ENCODE data around the gene SERPINI1. TPM values are rescaled to one million over a fixed set of nuclear protein-coding genes. Genes with fewer than 3 reads are reported as not detected.

The SERPINI1 gene
- total RNA-seq, 1 experiment from 2014 or later = 6.0 TPM

DNA sequence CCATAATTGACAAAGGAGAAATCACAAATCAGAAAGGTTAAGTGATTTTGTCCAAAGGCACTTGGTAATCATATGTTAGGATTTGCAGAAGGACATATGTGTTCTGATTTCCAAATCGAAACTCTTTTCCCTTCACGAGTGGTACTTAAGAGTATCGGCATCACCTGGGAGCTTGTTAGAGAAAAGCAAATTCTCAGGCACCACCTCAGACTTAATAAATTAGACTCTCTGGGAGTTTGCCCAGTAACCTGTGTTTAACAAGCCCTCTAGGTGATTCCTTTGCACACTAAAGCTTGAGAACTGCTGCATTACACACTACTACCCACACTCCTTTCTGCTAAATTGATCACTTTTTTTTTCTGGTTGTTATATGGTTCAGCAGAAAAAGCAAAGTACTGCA lies 116.2 kb downstream of the SERPINI1 start:
- H3K9me3 ChIP-seq (ENCODE audit: control insufficient read depth, low read depth, low read length) = no peaks in the 10 kb centered on the region
- no peak overlapping the region for H2BK20ac ChIP-seq (ENCODE audit: low read depth, low read length, poor library complexity, severe bottlenecking)
- Mint-ChIP-seq H3K9me3 (peaks cover 0 to 2% of the 10 kb centered on the region in 2 experiments; a peak in 1 of 5 replicates), H3K27me3 (ENCODE audit: low read depth) (no peaks in the 10 kb centered on the region), H3K27ac (no peak overlapping the region), H3K36me3 (ENCODE audit: insufficient read depth in 1 of 3, low read depth in 3 of 3) (no peaks in the 10 kb centered on the region), H3K4me1 (peaks cover 11% of the 10 kb centered on the region in 2 experiments), H3K4me3 (no peak overlapping the region)
- WGBS (ENCODE audit: extremely low coverage, insufficient read length, low lambda C conversion rate) = no CpG with 5 or more reads among the region's 3 CpGs
- no peak overlapping the region for H4K5ac ChIP-seq (ENCODE audit: insufficient read length, low read depth, low read length)
- H3K23ac ChIP-seq (ENCODE audit: insufficient read length, low read depth, low read length) = no peak overlapping the region
- H2BK15ac ChIP-seq (ENCODE audit: low read depth, low read length) = no peak overlapping the region
- no peak overlapping the region for H4K91ac ChIP-seq (ENCODE audit: insufficient read length, low read depth, low read length)
- no peaks in the 10 kb centered on the region for H4K20me1 ChIP-seq (ENCODE audit: control insufficient read depth, insufficient read depth, insufficient read length)
- TF ChIP-seq CTCF (conservative IDR thresholded peaks at IDR 0.05) = no peak
- no peak overlapping the region for H2BK120ac ChIP-seq (ENCODE audit: low read depth, low read length, poor library complexity, severe bottlenecking)
- H3K79me1 ChIP-seq (ENCODE audit: insufficient read depth, low read depth, low read length, poor library complexity, severe bottlenecking) = no peaks in the 10 kb centered on the region
- no peak overlapping the region for H3K27ac ChIP-seq (ENCODE audit: insufficient read length, low read depth, low read length)
- H3K56ac ChIP-seq (ENCODE audit: insufficient read length, low read depth, low read length) = no peak overlapping the region
- H3K18ac ChIP-seq (ENCODE audit: insufficient read length, low read depth, low read length) = no peak overlapping the region
- H2BK5ac ChIP-seq (ENCODE audit: insufficient read length, low read length) = no peak overlapping the region
- no peak overlapping the region for H2AFZ ChIP-seq (ENCODE audit: low read length)
- H3K79me2 ChIP-seq (ENCODE audit: insufficient read depth, low read length) = no peaks in the 10 kb centered on the region
- no peak overlapping the region for H3T11ph ChIP-seq (ENCODE audit: low read length)
- H2BK12ac ChIP-seq (ENCODE audit: insufficient read length, low read depth, low read length) = no peak overlapping the region
- no peak for DNase-seq
- no peak overlapping the region for H3K4ac ChIP-seq (ENCODE audit: low read depth, low read length)
- no peaks in the 10 kb centered on the region for H3K23me2 ChIP-seq (ENCODE audit: insufficient read length, low read depth, low read length, poor library complexity, severe bottlenecking)
- no peaks in the 10 kb centered on the region for H3K27me3 ChIP-seq (ENCODE audit: insufficient read depth, low read length)
- H3K4me1 ChIP-seq (ENCODE audit: insufficient read depth, low read length) = no peaks in the 10 kb centered on the region; the same call in 1 of the 2 replicates
- H3K9ac ChIP-seq (ENCODE audit: extremely low read depth, insufficient read length, low read length) = no peak overlapping the region
- no peak overlapping the region for H2AK5ac ChIP-seq (ENCODE audit: insufficient read length, low read length)
- H4K8ac ChIP-seq (replicated peaks; ENCODE audit: insufficient read length, low read depth, low read length) = no peak overlapping the region
- H3K4me2 ChIP-seq (ENCODE audit: insufficient read depth, insufficient read length, low read length) = no peak overlapping the region
- H3K14ac ChIP-seq (ENCODE audit: insufficient read depth, low read length) = no peak overlapping the region

Data from H9 (cell line).